Upper lobe of left lung (tissue), 4 donors: ENCODE data around the gene PAK4.

ENCODE experiments used
- CTCF ChIP-seq, 6 experiments: fragments of 450-650 bp in 4 of 6; fragments of 200-600 bp in 2 of 6; sonication (generic) in 2 of 6; IDR thresholded peaks; one replicate each; pipeline ENCODE4 v1.5.1; 2016 to 2019; ENCODE audit warnings: antibody characterized with exemption in 6 of 6
- POLR2A ChIP-seq, 4 donors: fragments of 450-650 bp; IDR thresholded peaks; one replicate each; pipeline ENCODE4 v1.5.1; 2016 to 2017; ENCODE audit warnings: antibody characterized with exemption in 4 of 4, mild to moderate bottlenecking in 2 of 4

GRCh38 chr19:39130337-39131254 lies 5.0 kb downstream of the PAK4 start:
- TF ChIP-seq CTCF (IDR thresholded peaks at IDR 0.05) (no peak), POLR2A (IDR thresholded peaks at IDR 0.05) (no peak)
